ENCODE data around the gene NTF3. TPM values are rescaled to one million over a fixed set of nuclear protein-coding genes. Genes with fewer than 3 reads are reported as not detected.

NTF3 gene
- polyA plus RNA-seq, 3 donors: not detected

DNA sequence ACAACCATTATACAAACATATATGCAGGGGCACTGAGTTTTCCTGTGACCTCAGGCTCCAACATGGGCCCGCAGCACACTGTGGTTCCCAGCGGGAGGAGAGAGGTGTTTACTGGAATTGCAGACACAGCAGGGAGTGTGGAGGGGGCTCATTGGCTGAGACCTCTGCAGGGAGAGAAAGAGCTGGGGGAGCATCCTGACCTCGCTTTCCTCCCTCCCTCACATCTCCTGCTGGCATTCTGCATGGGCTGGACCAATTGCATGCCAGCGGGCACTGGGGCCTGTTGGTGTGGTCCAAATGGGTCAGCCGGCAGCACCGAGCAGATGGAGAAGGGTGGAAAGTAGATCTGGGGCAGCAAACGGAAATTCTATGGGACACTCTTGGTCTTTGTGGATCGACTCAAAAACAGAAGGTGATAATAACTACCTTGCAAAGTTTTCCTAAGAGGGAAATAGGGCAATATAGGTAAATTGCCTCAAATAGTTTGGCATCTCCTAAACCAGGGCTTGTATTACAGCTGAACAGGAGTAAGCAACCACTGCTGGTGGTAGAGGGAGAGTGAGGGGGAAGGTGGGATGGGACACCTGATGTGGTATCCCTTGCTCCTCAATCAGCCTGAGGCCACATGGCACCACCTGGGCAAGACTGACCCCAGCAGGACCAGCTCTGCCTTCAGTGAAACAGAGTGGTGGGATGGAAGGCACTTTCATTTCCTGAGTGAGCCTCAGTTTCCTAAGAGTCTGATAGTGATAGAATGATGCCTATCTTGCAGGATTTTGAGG lies 86.9 kb downstream of the NTF3 start:
- WGBS (ENCODE audit: insufficient coverage): 100% methylated on average over 3 of the region's 8 CpGs
- Histone ChIP-seq H3K9ac (ENCODE audit: insufficient read depth, low read length, poor library complexity, severe bottlenecking) (no peak overlapping the region), H3K4me1 (ENCODE audit: control insufficient read depth in 1 of 2, insufficient read depth in 2 of 2, low read length in 2 of 2) (no peaks in the 10 kb centered on the region), H3K4me3 (replicated peaks in 1 of 3; ENCODE audit: low read depth in 2 of 3, low read length in 3 of 3) (no peak overlapping the region), H3K27me3 (ENCODE audit: control insufficient read depth in 2 of 2, insufficient read depth in 2 of 2, low read length in 2 of 2) (no peaks in the 10 kb centered on the region), H2AFZ (ENCODE audit: insufficient read depth, low read depth, low read length, poor library complexity, severe bottlenecking) (no peak overlapping the region), H3K79me2 (ENCODE audit: insufficient read depth, low read length) (no peaks in the 10 kb centered on the region), H4K20me1 (ENCODE audit: insufficient read depth, low read length) (no peaks in the 10 kb centered on the region), H3K36me3 (replicated peaks in 1 of 2; ENCODE audit: control insufficient read depth in 1 of 2, insufficient read depth in 2 of 2, low read length in 2 of 2) (no peaks in the 10 kb centered on the region), H3K9me3 (replicated peaks in 1 of 2; ENCODE audit: control insufficient read depth in 1 of 2, insufficient read depth in 1 of 2, low read length in 2 of 2) (no peaks in the 10 kb centered on the region), H3K27ac (ENCODE audit: low read depth in 1 of 2, low read length in 2 of 2) (no peak overlapping the region), H3K4me2 (replicated peaks; ENCODE audit: extremely low read depth, low read length, poor library complexity, severe bottlenecking) (no peak overlapping the region)
- intact Hi-C loops (cut with micrococcal nuclease): no loop called here
- Mint-ChIP-seq H3K9me3 (no peaks in the 10 kb centered on the region), H3K27me3 (ENCODE audit: low read depth in 3 of 3) (peaks cover 2 to 3% (median 2%) of the 10 kb centered on the region in 3 donors), H3K27ac (no peak overlapping the region), H3K36me3 (no peaks in the 10 kb centered on the region), H3K4me3 (no peak overlapping the region), H3K4me1 (no peaks in the 10 kb centered on the region)
- TF ChIP-seq, protein P1, sequence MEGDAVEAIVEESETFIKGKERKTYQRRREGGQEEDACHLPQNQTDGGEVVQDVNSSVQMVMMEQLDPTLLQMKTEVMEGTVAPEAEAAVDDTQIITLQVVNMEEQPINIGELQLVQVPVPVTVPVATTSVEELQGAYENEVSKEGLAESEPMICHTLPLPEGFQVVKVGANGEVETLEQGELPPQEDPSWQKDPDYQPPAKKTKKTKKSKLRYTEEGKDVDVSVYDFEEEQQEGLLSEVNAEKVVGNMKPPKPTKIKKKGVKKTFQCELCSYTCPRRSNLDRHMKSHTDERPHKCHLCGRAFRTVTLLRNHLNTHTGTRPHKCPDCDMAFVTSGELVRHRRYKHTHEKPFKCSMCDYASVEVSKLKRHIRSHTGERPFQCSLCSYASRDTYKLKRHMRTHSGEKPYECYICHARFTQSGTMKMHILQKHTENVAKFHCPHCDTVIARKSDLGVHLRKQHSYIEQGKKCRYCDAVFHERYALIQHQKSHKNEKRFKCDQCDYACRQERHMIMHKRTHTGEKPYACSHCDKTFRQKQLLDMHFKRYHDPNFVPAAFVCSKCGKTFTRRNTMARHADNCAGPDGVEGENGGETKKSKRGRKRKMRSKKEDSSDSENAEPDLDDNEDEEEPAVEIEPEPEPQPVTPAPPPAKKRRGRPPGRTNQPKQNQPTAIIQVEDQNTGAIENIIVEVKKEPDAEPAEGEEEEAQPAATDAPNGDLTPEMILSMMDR (IDR thresholded peaks at IDR 0.05): no peak
- no peak for DNase-seq

DNA sequence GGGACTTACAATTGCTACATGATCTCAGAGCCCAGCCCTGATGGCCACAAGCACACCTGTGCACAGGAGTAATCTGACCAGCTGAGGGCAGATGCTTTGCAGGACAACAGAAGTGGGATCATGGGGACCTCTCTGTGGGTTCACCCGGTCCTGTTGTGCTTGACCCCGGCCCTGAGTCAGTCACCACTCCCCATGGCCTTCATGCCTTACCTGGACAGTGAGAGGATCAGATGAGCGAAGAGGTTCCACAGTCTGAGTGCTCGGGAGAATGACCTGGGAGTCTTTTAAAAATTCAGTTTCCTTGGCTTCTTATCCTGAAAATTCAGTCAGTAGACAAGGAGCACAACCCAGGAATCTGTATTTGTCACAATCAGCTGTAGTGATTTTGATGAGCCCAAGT lies 88.1 kb downstream of the NTF3 start:
- no peak overlapping the region for H3K4me3 Mint-ChIP-seq
- H3K27ac Mint-ChIP-seq: peak overlapping the region in 1 of 7 donors; percentile 24
- Histone ChIP-seq H3K4me2 (replicated peaks; ENCODE audit: extremely low read depth, low read length, poor library complexity, severe bottlenecking) (no peak overlapping the region), H3K9me3 (replicated peaks in 1 of 2; ENCODE audit: control insufficient read depth in 1 of 2, insufficient read depth in 1 of 2, low read length in 2 of 2) (no peaks in the 10 kb centered on the region), H3K4me3 (replicated peaks in 1 of 3; ENCODE audit: low read depth in 2 of 3, low read length in 3 of 3) (no peak overlapping the region), H3K27ac (ENCODE audit: low read depth in 1 of 2, low read length in 2 of 2) (no peak overlapping the region), H3K79me2 (ENCODE audit: insufficient read depth, low read length) (no peaks in the 10 kb centered on the region), H3K36me3 (replicated peaks in 1 of 2; ENCODE audit: control insufficient read depth in 1 of 2, insufficient read depth in 2 of 2, low read length in 2 of 2) (no peaks in the 10 kb centered on the region), H3K27me3 (ENCODE audit: control insufficient read depth in 2 of 2, insufficient read depth in 2 of 2, low read length in 2 of 2) (no peaks in the 10 kb centered on the region), H2AFZ (ENCODE audit: insufficient read depth, low read depth, low read length, poor library complexity, severe bottlenecking) (no peak overlapping the region), H3K4me1 (ENCODE audit: control insufficient read depth in 1 of 2, insufficient read depth in 2 of 2, low read length in 2 of 2) (no peaks in the 10 kb centered on the region), H4K20me1 (ENCODE audit: insufficient read depth, low read length) (no peaks in the 10 kb centered on the region), H3K9ac (ENCODE audit: insufficient read depth, low read length, poor library complexity, severe bottlenecking) (no peak overlapping the region)
- no peak for DNase-seq
- H3K36me3 Mint-ChIP-seq: no peaks in the 10 kb centered on the region
- 89% methylated on average over 4 of the region's 4 CpGs for WGBS (ENCODE audit: insufficient coverage)
- no peaks in the 10 kb centered on the region for H3K4me1 Mint-ChIP-seq
- TF ChIP-seq, protein P1 (IDR thresholded peaks at IDR 0.05): no peak
- no peaks in the 10 kb centered on the region for H3K9me3 Mint-ChIP-seq
- intact Hi-C loops (cut with micrococcal nuclease): no loop called here
- peaks cover 2 to 3% (median 2%) of the 10 kb centered on the region in 3 donors for H3K27me3 Mint-ChIP-seq (ENCODE audit: low read depth in 3 of 3)

Data from CD14-positive monocyte (primary cell).